ENCODE measurements around the gene TXNDC17.

TXNDC17 gene

DNA sequence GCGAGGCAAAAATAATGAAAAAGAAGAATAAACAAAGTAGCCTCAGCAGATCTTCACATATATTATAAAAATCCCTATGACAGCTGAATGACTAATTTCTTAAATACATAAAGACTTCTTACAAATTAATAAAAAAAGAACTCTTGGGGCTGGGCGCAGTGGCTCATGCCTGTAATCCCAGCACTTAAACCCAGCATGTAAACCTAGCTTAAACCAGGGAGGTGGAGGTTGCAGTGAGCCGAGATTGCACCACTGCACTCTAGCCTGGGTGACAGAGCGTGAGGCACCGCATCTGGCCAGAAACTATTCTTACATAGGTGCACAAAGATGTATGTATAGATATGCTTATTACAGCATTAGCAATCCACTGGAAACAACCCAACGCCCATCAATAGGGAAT, 38.4 kb downstream of the TXNDC17 start:
- no peak for TF ChIP-seq ZFX (IDR thresholded peaks at IDR 0.05; ENCODE audit: borderline replicate concordance)
- H3K27ac ChIP-seq, result no peak overlapping the region

GRCh38 chr17:6681176-6681575, 40.3 kb downstream of the TXNDC17 start:
- H3K27ac ChIP-seq, result no peak overlapping the region
- no peak for TF ChIP-seq ZFX (IDR thresholded peaks at IDR 0.05; ENCODE audit: borderline replicate concordance)
- TF ChIP-seq CTCF (IDR thresholded peaks at IDR 0.05), result no peak

DNA sequence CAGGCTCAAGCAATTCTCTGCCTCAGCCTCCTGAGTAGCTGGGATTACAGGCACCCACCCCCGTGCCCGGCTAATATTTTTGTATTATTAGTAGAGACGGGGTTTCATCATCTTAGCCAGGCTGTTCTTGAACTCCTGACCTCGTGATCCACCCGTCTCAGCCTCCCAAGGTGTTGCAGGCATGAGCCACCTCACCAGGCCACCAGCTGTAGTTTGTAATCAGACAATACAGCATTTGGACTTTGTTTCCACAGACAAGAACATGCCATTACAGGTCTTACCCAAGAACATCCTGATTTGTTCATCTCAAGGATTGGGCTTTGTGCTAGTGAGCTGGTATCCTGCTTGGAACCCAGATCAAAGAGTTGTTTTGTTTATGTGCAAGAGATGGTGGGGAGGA, 40.8 kb downstream of the TXNDC17 start:
- TF ChIP-seq ZFX (IDR thresholded peaks at IDR 0.05; ENCODE audit: borderline replicate concordance) (no peak), CTCF (IDR thresholded peaks at IDR 0.05) (no peak)
- no peak overlapping the region for H3K27ac ChIP-seq

DNA sequence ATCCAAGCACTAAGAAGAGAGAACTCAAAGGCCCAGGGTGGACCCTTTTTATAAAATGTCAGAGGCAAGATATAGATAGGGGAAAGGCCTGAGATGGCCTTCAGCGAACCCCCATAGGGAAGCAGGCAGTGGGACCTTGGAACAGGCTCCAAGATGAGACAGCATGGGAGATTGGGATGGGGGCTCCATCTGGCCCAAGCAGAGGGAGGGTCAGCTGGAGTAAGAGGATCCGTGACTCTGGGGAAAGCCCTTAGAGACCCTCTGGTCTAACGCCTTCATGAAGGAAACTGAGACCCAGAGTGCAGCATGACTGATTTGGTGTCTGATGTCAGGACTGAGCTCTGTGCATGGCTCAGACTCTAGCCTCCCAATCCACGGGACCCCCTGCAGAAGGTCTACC, 41.5 kb downstream of the TXNDC17 start:
- no peak overlapping the region for H3K27ac ChIP-seq
- TF ChIP-seq CTCF (IDR thresholded peaks at IDR 0.05) (no peak), ZFX (IDR thresholded peaks at IDR 0.05; ENCODE audit: borderline replicate concordance) (no peak)

- TF ChIP-seq CTCF (IDR thresholded peaks at IDR 0.05) (no peak), ZFX (IDR thresholded peaks at IDR 0.05; ENCODE audit: borderline replicate concordance) (no peak)
- H3K27ac ChIP-seq, result 0 out of 2 replicates have a peak overlapping the region, but pooled peaks have one; percentile 8
Measured at GRCh38 chr17:6683081-6683684, 42.3 kb downstream of the TXNDC17 start.

- H3K27ac ChIP-seq, result 0 out of 2 replicates have a peak overlapping the region, but pooled peaks have one; percentile 8
- no peak for TF ChIP-seq ZFX (IDR thresholded peaks at IDR 0.05; ENCODE audit: borderline replicate concordance)
- TF ChIP-seq CTCF (IDR thresholded peaks at IDR 0.05), result no peak
Measured at GRCh38 chr17:6683730-6684459, 43.0 kb downstream of the TXNDC17 start.

DNA sequence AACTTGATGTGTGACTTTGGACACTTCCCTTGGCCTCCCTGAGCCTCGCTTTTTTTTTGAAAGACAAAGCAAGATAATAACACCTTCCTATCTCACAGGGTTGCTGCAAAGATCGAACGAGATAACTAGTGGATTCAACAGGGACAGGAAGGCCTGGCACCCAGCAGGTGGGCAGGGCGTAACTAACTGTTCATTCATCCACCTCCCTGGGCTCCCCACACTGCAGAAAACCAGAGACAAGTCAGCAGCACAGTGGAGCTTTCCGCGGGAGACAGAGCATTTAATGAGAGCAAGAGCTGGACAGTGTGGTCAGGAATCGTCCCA, 43.6 kb downstream of the TXNDC17 start:
- TF ChIP-seq ZFX (IDR thresholded peaks at IDR 0.05; ENCODE audit: borderline replicate concordance), result no peak
- no peak for TF ChIP-seq CTCF (IDR thresholded peaks at IDR 0.05)

More for the DNA sequence above, 43.6 kb downstream of the TXNDC17 start:
- H3K27ac ChIP-seq, result no peak overlapping the region
